GM23338 (cell line): ENCODE measurements around the gene RTP5. TPM values are rescaled to one million over a fixed set of nuclear protein-coding genes. Genes with fewer than 3 reads are reported as not detected.

Experiments used
- EZH2 ChIP-seq: fragments of 200-600 bp; sonication (generic); IDR thresholded peaks from one replicate; pipeline ENCODE4 v1.8.0; 2017; ENCODE audit warnings: antibody characterized with exemption, mild to moderate bottlenecking, low read depth; ENCODE audit not compliant: unreplicated experiment
- JUNB ChIP-seq: IDR thresholded peaks from one replicate; pipeline ENCODE4 v1.6.1; 2016; ENCODE audit warnings: antibody characterized with exemption; ENCODE audit not compliant: unreplicated experiment
- POLR2AphosphoS5 ChIP-seq: IDR thresholded peaks from 2 replicates; pipeline ENCODE4 v1.6.1; 2016; ENCODE audit warnings: antibody characterized with exemption, low read depth
- STAT1 ChIP-seq: IDR thresholded peaks from one replicate; pipeline ENCODE4 v1.6.1; 2016; ENCODE audit warnings: antibody characterized with exemption; ENCODE audit not compliant: unreplicated experiment
- ZNF331 ChIP-seq: fragments of 250-450 bp; sonication (Bioruptor Pico); IDR thresholded peaks from 2 replicates; pipeline ENCODE4 v1.5.0; 2020; ENCODE audit warnings: low read depth, mild to moderate bottlenecking, moderate library complexity
- polyA plus RNA-seq: library from polyadenylated mRNA; unstranded; fragments of >200 nt; fragmentation: Nextera tagmentation; extraction: Ambion mirVana; gene quantifications from 2 replicates; pipeline ENCODE4 v1.2.1, GENCODE V29; 2016
- total RNA-seq: library from RNA; depleted of rRNA; stranded (reverse); fragments of >200 nt; shearing (Covaris generic); gene quantifications from 2 replicates; pipeline ENCODE4 v1.2.3, GENCODE V29; 2014
- TF ChIP-seq, protein P1 (sequence below): fragments of 250-450 bp; sonication (Bioruptor Pico); IDR thresholded peaks from 2 replicates; pipeline ENCODE4 v1.5.0; 2020; ENCODE audit warnings: mild to moderate bottlenecking, moderate library complexity
- TF ChIP-seq, protein P2 (sequence below): IDR thresholded peaks from one replicate; pipeline ENCODE4 v1.6.1; 2018; ENCODE audit warnings: antibody characterized with exemption; ENCODE audit not compliant: unreplicated experiment

Gene RTP5
- total and polyA plus RNA-seq, 2 experiments from 2014 or later: not detected

DNA sequence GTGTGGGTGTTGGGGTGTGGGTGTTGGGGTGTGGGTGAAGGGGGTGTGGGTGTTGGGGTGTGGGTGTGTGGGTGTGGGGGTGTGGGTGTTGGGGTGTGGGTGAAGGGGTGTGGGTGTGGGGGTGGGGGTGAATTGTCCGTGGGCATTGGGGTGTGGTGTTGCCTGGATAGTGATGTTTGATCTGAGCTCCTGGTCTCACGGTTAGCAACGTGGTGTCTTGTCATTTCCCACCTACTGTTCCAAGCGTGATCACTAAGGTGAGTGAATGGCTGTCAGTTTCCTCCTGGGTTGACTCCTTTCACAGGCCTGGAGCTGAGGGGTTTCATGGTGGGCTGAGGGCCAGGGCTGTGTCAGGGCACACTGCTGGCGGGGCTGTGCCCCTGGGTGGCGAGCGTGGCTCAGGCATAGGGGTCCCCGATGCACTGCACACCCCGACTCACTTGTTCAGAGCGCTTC is 27.2 kb downstream of the RTP5 start (continued):
- TF ChIP-seq, protein P1, sequence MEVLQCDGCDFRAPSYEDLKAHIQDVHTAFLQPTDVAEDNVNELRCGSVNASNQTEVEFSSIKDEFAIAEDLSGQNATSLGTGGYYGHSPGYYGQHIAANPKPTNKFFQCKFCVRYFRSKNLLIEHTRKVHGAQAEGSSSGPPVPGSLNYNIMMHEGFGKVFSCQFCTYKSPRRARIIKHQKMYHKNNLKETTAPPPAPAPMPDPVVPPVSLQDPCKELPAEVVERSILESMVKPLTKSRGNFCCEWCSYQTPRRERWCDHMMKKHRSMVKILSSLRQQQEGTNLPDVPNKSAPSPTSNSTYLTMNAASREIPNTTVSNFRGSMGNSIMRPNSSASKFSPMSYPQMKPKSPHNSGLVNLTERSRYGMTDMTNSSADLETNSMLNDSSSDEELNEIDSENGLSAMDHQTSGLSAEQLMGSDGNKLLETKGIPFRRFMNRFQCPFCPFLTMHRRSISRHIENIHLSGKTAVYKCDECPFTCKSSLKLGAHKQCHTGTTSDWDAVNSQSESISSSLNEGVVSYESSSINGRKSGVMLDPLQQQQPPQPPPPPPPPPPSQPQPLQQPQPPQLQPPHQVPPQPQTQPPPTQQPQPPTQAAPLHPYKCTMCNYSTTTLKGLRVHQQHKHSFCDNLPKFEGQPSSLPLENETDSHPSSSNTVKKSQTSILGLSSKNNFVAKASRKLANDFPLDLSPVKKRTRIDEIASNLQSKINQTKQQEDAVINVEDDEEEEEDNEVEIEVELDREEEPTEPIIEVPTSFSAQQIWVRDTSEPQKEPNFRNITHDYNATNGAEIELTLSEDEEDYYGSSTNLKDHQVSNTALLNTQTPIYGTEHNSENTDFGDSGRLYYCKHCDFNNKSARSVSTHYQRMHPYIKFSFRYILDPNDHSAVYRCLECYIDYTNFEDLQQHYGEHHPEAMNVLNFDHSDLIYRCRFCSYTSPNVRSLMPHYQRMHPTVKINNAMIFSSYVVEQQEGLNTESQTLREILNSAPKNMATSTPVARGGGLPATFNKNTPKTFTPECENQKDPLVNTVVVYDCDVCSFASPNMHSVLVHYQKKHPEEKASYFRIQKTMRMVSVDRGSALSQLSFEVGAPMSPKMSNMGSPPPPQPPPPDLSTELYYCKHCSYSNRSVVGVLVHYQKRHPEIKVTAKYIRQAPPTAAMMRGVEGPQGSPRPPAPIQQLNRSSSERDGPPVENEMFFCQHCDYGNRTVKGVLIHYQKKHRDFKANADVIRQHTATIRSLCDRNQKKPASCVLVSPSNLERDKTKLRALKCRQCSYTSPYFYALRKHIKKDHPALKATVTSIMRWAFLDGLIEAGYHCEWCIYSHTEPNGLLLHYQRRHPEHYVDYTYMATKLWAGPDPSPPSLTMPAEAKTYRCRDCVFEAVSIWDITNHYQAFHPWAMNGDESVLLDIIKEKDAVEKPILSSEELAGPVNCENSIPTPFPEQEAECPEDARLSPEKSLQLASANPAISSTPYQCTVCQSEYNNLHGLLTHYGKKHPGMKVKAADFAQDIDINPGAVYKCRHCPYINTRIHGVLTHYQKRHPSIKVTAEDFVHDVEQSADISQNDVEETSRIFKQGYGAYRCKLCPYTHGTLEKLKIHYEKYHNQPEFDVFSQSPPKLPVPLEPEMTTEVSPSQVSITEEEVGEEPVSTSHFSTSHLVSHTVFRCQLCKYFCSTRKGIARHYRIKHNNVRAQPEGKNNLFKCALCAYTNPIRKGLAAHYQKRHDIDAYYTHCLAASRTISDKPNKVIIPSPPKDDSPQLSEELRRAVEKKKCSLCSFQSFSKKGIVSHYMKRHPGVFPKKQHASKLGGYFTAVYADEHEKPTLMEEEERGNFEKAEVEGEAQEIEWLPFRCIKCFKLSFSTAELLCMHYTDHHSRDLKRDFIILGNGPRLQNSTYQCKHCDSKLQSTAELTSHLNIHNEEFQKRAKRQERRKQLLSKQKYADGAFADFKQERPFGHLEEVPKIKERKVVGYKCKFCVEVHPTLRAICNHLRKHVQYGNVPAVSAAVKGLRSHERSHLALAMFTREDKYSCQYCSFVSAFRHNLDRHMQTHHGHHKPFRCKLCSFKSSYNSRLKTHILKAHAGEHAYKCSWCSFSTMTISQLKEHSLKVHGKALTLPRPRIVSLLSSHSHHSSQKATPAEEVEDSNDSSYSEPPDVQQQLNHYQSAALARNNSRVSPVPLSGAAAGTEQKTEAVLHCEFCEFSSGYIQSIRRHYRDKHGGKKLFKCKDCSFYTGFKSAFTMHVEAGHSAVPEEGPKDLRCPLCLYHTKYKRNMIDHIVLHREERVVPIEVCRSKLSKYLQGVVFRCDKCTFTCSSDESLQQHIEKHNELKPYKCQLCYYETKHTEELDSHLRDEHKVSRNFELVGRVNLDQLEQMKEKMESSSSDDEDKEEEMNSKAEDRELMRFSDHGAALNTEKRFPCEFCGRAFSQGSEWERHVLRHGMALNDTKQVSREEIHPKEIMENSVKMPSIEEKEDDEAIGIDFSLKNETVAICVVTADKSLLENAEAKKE (CRISPR knock-in tag): no peak
- TF ChIP-seq POLR2AphosphoS5 (no peak), STAT1 (no peak), ZNF331 (CRISPR knock-in tag) (no peak), EZH2 (no peak), JUNB (no peak)
- TF ChIP-seq, protein P2, sequence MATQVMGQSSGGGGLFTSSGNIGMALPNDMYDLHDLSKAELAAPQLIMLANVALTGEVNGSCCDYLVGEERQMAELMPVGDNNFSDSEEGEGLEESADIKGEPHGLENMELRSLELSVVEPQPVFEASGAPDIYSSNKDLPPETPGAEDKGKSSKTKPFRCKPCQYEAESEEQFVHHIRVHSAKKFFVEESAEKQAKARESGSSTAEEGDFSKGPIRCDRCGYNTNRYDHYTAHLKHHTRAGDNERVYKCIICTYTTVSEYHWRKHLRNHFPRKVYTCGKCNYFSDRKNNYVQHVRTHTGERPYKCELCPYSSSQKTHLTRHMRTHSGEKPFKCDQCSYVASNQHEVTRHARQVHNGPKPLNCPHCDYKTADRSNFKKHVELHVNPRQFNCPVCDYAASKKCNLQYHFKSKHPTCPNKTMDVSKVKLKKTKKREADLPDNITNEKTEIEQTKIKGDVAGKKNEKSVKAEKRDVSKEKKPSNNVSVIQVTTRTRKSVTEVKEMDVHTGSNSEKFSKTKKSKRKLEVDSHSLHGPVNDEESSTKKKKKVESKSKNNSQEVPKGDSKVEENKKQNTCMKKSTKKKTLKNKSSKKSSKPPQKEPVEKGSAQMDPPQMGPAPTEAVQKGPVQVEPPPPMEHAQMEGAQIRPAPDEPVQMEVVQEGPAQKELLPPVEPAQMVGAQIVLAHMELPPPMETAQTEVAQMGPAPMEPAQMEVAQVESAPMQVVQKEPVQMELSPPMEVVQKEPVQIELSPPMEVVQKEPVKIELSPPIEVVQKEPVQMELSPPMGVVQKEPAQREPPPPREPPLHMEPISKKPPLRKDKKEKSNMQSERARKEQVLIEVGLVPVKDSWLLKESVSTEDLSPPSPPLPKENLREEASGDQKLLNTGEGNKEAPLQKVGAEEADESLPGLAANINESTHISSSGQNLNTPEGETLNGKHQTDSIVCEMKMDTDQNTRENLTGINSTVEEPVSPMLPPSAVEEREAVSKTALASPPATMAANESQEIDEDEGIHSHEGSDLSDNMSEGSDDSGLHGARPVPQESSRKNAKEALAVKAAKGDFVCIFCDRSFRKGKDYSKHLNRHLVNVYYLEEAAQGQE: no peak
